A673 (cell line): ENCODE results near the gene SMIM38. TPM values are rescaled to one million over a fixed set of nuclear protein-coding genes. Genes with fewer than 3 reads are reported as not detected.
A peak's percentile ranks its signal among the peaks of the same experiment; 100 is the strongest.

Experiments
- BruUV-seq: library from RNA; stranded (reverse); fragments of 400-500 nt; replicated peaks from 2 replicates; lab custom pipeline; 2021; lab: Mats Ljungman, UMichigan
- CTCF ChIA-PET: fragments of 300-600 bp; sonication (Branson Sonifier 250); formaldehyde crosslinking; loops from one replicate; lab custom pipeline; 2022; ENCODE audit warnings: antibody characterized with exemption; lab: Charles Lee
- POLR2A ChIA-PET: fragments of 300-600 bp; sonication (Branson Sonifier 250); formaldehyde crosslinking; loops from one replicate; lab custom pipeline; 2022; ENCODE audit warnings: antibody characterized with exemption; ENCODE audit not compliant: low non-redundant PET; lab: Charles Lee
- DNase-seq: peaks from one replicate; pipeline ENCODE4 v3.0.0-alpha.2; 2015; ENCODE audit warnings: low spot score
- H3K27ac ChIP-seq: fragments of 200-600 bp; sonication (generic); 2 replicates; pipeline ENCODE4 v1.5.1; 2016; ENCODE audit warnings: mixed run types, low read depth, mild to moderate bottlenecking, mixed read lengths, antibody characterized with exemption, low read length; ENCODE audit not compliant: poor library complexity, severe bottlenecking
- H3K27me3 ChIP-seq: fragments of 200-600 bp; sonication (generic); replicated peaks from 2 replicates; pipeline ENCODE4 v1.6.1; 2017; ENCODE audit warnings: mixed run types, low read depth, mild to moderate bottlenecking, mixed read lengths, antibody characterized with exemption, low read length; ENCODE audit not compliant: insufficient read depth, poor library complexity
- H3K36me3 ChIP-seq: fragments of 200-600 bp; sonication (generic); 2 replicates; pipeline ENCODE4 v1.6.1; 2016; ENCODE audit warnings: mixed run types, mild to moderate bottlenecking, mixed read lengths, antibody characterized with exemption, low read length; ENCODE audit not compliant: insufficient read depth, poor library complexity, severe bottlenecking
- H3K4me1 ChIP-seq: fragments of 200-600 bp; sonication (generic); 2 replicates; pipeline ENCODE4 v1.6.1; 2017; ENCODE audit warnings: mixed run types, mild to moderate bottlenecking, mixed read lengths, antibody characterized with exemption, low read length; ENCODE audit not compliant: insufficient read depth, poor library complexity, severe bottlenecking
- H3K4me3 ChIP-seq: fragments of 200-600 bp; sonication (generic); 2 replicates; pipeline ENCODE4 v1.5.1; 2016; ENCODE audit warnings: low read depth, mixed run types, mild to moderate bottlenecking, mixed read lengths, low read length; ENCODE audit not compliant: poor library complexity, severe bottlenecking
- H3K9me3 ChIP-seq: fragments of 200-600 bp; sonication (generic); 2 replicates; pipeline ENCODE4 v1.6.1; 2016; ENCODE audit warnings: mixed run types, low read depth, mild to moderate bottlenecking, mixed read lengths, antibody characterized with exemption, low read length; ENCODE audit not compliant: poor library complexity, severe bottlenecking
- CTCF ChIP-seq: fragments of 300-800, 200-600 bp; sonication (generic); conservative IDR thresholded peaks from 2 replicates; pipeline ENCODE4 v1.5.1; 2017; ENCODE audit warnings: low read depth, mild to moderate bottlenecking, antibody characterized with exemption, low read length, moderate library complexity, mixed read lengths
- EZH2 ChIP-seq: fragments of 200-600 bp; sonication (generic); IDR thresholded peaks from 2 replicates; pipeline ENCODE4 v1.6.1; 2017; ENCODE audit warnings: borderline replicate concordance, low read depth, mild to moderate bottlenecking, mixed read lengths, antibody characterized with exemption, low read length; ENCODE audit not compliant: poor library complexity, severe bottlenecking
- intact Hi-C: fragments of 100-400 bp; cut with micrococcal nuclease; formaldehyde crosslinking; loops from one replicate; pipeline ENCODE4 v1.10.0; 2022; ENCODE audit not compliant: unreplicated experiment
- total RNA-seq: library from RNA; stranded (reverse); gene quantifications from 2 replicates; pipeline ENCODE4 v1.2.3, GENCODE V29; 2021

SMIM38 gene
- total RNA-seq, 1 experiment from 2014 or later, result 0.88 TPM

GRCh38 chr11:69164824-69165223 lies 9.1 kb downstream of the SMIM38 start:
- no peak overlapping the region for H3K27ac ChIP-seq
- TF ChIP-seq CTCF (no peak), EZH2 (no peak)
- ChIA-PET CTCF (no interaction called here), POLR2A (no interaction called here)
- no peaks in the 10 kb centered on the region for H3K27me3 ChIP-seq
- no peaks in the 10 kb centered on the region for H3K9me3 ChIP-seq
- H3K4me1 ChIP-seq, result peaks cover 12% of the 10 kb centered on the region
- no peaks in the 10 kb centered on the region for H3K36me3 ChIP-seq
- no peak for DNase-seq
- no TSS peak for BruUV-seq
- no peak overlapping the region for H3K4me3 ChIP-seq
- intact Hi-C loops, result no loop called here

- Histone ChIP-seq H3K9me3 (no peaks in the 10 kb centered on the region), H3K36me3 (no peaks in the 10 kb centered on the region), H3K4me3 (no peak overlapping the region), H3K4me1 (peaks cover 12% of the 10 kb centered on the region), H3K27ac (no peak overlapping the region), H3K27me3 (no peaks in the 10 kb centered on the region)
- POLR2A ChIA-PET, result no interaction called here
- intact Hi-C loops, result no loop called here
- CTCF ChIA-PET, result interaction anchor here (0.7 to 2.2 kb wide), 2 partner anchors 34 to 151 kb away, joined by 3 to 5 read pairs; no protein-coding TSS in a partner anchor
- no peak for DNase-seq
- no TSS peak for BruUV-seq
- TF ChIP-seq CTCF, result no peak
- no peak for TF ChIP-seq EZH2
These were observed 10.0 kb downstream of the SMIM38 start for GRCh38 chr11:69165775-69166174.

GRCh38 chr11:69166218-69167115 lies 10.7 kb downstream of the SMIM38 start:
- POLR2A ChIA-PET, result no interaction called here
- no peaks in the 10 kb centered on the region for H3K36me3 ChIP-seq
- H3K27me3 ChIP-seq, result no peaks in the 10 kb centered on the region
- no peak for TF ChIP-seq EZH2
- TF ChIP-seq CTCF, result no peak
- CTCF ChIA-PET, result interaction anchor here (0.7 to 2.2 kb wide), 2 partner anchors 35 to 152 kb away, joined by 3 to 5 read pairs; no protein-coding TSS in a partner anchor
- peak; percentile 93 for DNase-seq
- H3K4me3 ChIP-seq, result no peak overlapping the region
- intact Hi-C loops, result no loop called here
- H3K27ac ChIP-seq, result peak overlapping the region; percentile 12
- no TSS peak for BruUV-seq
- no peaks in the 10 kb centered on the region for H3K9me3 ChIP-seq
- peaks cover 12% of the 10 kb centered on the region for H3K4me1 ChIP-seq
